Muscle of back (tissue), 13 donors: ENCODE results near the gene POFUT1. TPM values are rescaled to one million over a fixed set of nuclear protein-coding genes. Genes with fewer than 3 reads are reported as not detected.
"Not testable (repeated sequence)": the region's sequence is repeated elsewhere in the genome, so short reads cannot be mapped to it uniquely, and the experiment has no call there.

ENCODE experiments used
- DNase-seq, 3 donors: peaks; one replicate each; pipeline versions ENCODE4 v3.0.0 to v3.0.0-alpha.2; 2013
- long read RNA-seq, 9 donors: transcript quantifications; one replicate each; lab custom pipeline, GENCODE V29; 2026
- polyA plus RNA-seq, 10 donors: library from polyadenylated mRNA; unstranded; fragments of 120-200 nt; gene quantifications; one replicate each; pipeline ENCODE4 v1.2.1, GENCODE V29; 2013; ENCODE audit not compliant: insufficient read length in 10 of 10

The POFUT1 gene
- 10 to 100 TPM; 27.6 to 36.5 (median 29.8) TPM for polyA plus RNA-seq
- long read RNA-seq, donor 1, full-length matches to known transcripts: 11 of 11 reads
- long read RNA-seq, donor 1, partial matches to known transcripts: 0 of 11 reads
- long read RNA-seq, donor 1, other reads (novel, unspliced or antisense): 0 of 11 reads
- long read RNA-seq, donor 2, full-length matches to known transcripts: 5 of 5 reads
- long read RNA-seq, donor 2, partial matches to known transcripts: 0 of 5 reads
- long read RNA-seq, donor 2, other reads (novel, unspliced or antisense): 0 of 5 reads
- long read RNA-seq, donor 3: 0 reads
- long read RNA-seq, donor 4, full-length matches to known transcripts: 7 of 7 reads
- long read RNA-seq, donor 4, partial matches to known transcripts: 0 of 7 reads
- long read RNA-seq, donor 4, other reads (novel, unspliced or antisense): 0 of 7 reads
- long read RNA-seq, donor 5, full-length matches to known transcripts: 7 of 7 reads
- long read RNA-seq, donor 5, partial matches to known transcripts: 0 of 7 reads
- long read RNA-seq, donor 5, other reads (novel, unspliced or antisense): 0 of 7 reads
- long read RNA-seq, donor 6, full-length matches to known transcripts: 6 of 6 reads
- long read RNA-seq, donor 6, partial matches to known transcripts: 0 of 6 reads
- long read RNA-seq, donor 6, other reads (novel, unspliced or antisense): 0 of 6 reads
- long read RNA-seq, donor 7, partial matches to known transcripts: 0 of 1 reads
- long read RNA-seq, donor 7, other reads (novel, unspliced or antisense): 0 of 1 reads
- long read RNA-seq, donor 8, full-length matches to known transcripts: 4 of 4 reads
- long read RNA-seq, donor 8, partial matches to known transcripts: 0 of 4 reads
- long read RNA-seq, donor 8, other reads (novel, unspliced or antisense): 0 of 4 reads
- long read RNA-seq, donor 9: 0 reads

DNA sequence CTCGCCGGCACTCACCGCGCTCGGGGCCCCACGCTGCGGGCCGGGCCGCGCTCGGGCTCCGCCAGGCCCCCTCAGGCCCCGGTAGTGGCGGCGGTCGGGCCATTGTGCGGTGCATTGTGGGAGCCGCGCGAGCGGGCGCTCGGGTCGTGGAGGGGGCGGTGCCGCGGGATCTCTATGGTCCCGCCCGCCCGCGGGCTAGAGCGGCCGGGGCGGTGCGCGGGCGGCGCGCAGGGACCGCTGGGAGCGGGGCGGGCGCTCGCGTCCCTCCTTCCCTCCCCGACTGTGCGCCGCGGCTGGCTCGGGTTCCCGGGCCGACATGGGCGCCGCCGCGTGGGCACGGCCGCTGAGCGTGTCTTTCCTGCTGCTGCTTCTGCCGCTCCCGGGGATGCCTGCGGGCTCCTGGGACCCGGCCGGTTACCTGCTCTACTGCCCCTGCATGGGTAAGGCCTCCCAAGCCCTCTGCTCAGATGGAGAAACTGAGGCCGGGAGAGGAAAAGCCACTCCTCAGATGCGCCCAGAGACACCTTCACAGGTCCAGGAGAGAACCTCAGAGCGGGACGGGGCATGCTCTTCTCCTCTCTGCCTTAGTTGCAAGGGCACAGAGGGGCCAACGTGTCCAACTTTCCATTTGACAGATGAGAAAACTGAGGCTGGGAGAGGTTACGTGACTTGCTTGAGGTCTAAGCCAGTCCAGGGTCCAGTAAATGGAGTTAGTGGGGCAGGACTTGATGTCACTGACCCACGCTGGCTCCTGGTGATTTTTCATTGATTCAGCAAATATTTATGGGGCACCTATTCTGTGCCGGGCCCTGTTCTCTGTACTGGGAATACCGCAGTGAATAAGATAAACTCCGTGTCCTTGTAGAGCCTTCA, at the start of gene POFUT1, which contains the start of gene PLAGL2:
Gene POFUT1 (plus strand): TSS at position 255 of the 873 bp plus-strand sequence. CDS start 62 bp downstream, at position 317.
Gene PLAGL2 (minus strand): TSS at position 118 of the 873 bp plus-strand sequence. CDS start 5,565 bp downstream, outside the sequence.
- peak; percentile 90 to 95 (median 93) for DNase-seq

DNA sequence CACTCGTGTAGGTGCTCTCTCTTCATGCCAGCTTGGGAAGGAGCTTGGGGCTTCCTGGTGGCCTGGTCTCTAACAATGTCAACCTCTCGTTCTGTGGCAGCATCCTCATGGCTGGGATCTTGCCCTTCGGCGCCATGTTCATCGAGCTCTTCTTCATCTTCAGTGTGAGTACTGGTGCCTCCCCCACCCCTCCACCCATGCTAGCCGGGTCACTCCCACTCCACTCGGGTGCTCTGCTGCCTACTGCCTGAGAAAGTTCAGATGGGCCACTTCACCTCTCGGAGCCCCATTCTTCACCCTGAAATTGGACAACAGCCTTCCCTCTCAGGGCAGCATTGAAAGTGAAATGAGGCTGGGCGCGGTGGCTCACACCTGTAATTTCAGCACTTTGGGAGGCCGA, 49.3 kb upstream of the POFUT1 start:
- DNase-seq: no peak

DNA sequence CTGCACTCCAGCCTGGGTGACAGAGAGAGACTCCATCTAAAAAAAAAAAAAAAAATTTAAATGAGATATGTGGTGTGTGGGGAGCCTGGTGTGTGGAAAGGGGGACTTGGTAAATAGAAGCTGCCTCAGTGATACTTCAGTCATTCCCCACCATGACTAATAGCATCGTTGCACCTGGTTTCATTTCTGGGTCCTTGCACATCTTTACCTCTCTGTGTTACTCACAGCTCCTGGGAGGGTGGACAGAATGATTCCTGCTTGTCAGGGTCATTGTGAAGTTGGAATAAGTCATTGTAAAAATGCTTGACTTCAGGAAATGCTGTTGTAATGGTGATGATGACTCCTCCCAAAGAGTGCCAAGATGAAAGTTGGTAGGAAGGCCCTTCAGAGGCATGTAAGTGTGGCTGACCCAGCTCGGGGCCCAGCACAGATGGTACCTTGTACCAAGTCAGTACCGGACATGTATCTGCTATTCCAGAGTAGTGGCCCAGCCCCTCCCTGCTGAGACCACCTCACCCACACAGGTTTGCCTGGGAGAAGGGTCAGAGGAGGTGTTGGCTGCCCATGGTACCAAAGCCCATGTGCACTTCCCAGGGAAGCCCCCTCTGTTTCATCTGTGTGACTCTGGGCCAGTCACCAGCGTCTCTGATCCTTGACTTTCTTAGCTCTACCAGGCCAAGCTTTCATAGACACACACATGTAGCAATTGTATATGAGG, 48.6 kb upstream of the POFUT1 start:
- DNase-seq: no peak

DNA sequence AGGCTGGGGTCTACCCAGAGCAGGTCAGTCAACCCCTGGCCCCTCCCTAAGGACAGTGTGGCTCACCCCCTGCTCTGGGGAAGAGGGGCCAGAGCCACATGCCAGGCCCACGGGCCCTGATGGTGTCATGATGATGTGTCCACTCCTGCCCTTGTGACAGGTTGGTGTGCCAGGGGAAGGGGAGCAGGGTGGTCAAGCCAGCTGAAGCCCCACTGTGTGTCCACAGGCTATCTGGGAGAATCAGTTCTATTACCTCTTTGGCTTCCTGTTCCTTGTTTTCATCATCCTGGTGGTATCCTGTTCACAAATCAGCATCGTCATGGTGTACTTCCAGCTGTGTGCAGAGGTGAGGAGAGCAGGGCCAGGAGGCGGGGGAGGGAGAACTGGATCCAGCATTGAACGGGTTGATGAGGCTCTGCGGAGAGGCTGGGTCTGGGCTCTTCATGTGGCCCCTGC, 47.9 kb upstream of the POFUT1 start:
- no peak for DNase-seq

DNA sequence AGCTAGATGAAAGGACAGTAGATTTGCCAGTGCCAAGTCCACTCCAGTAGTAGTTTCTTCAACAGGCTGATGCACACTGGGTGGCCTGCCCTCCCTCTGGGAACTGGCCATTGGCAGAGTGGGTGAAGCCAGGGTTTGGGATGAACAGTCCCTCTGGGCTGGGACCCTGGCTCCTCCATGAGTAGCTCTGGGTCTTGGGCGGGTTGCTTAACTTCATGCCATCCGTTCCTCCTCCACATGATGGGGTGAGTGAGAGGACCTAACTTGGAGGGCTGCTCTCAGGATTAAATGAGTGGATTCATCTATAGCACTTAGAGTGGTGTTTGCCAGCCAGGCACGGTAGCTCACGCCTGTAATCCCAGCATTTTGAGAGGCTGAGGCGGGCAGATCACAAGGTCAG, 47.3 kb upstream of the POFUT1 start:
- no peak for DNase-seq

DNA sequence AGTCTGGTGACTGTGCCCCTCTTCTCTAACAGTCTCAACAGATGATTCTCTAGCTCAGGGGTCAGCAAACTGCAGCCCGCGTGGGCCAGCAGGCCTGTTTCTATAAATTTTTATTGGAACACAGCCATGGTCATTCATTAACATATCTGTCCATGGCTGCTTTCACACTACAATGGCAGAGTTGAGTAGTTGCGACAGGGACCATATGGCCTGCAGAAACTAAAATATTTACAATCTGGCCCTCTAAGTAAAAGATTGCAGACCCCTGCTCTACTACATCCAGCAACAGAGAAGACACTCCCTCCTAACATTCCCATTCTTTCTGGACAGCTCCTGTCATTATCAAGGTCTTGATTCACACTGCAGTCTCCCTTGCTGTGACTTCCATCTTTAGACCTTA, 45.3 kb upstream of the POFUT1 start:
- no peak for DNase-seq

DNA sequence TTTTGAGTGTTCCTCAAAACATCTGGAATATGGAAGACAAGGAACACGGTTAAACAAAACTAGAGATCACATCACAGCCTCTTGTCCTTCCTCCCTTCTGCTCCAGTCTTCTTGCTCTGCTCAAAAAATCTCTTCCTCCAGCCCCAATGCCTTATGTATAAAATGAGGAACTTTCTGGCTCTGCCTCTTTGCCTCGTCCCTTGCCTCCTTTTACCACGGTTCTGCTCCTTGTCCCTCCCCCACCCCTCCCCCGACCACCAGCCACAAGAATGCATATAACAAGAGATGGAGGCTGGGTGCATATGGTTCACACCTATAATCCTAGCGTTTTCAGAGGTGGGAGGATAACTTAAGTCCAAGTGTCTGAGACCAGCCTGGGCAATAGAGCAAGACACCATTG, 43.7 kb upstream of the POFUT1 start:
- no peak for DNase-seq

DNA sequence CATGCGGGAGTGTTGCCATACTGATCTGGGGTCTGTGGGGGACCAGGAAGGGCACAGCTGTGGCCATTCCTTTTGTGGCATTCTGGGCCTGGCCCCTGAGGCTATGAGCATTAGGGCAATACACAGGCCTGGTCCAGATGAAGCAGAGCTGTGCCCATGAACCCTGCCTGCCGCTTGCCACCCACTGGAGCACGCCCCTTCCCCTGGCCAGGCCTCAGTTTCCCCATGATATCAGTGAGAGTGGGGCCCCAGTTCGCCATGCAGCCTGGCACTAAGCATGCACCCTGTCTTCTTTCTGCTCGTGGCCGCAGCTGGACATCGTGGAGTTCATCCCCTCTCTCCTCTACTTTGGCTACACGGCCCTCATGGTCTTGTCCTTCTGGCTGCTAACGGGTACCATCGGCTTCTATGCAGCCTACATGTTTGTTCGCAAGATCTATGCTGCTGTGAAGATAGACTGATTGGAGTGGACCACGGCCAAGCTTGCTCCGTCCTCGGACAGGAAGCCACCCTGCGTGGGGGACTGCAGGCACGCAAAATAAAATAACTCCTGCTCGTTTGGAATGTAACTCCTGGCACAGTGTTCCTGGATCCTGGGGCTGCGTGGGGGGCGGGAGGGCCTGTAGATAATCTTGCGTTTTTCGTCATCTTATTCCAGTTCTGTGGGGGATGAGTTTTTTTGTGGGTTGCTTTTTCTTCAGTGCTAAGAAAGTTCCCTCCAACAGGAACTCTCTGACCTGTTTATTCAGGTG, 42.5 kb upstream of the POFUT1 start:
- no peak for DNase-seq

DNA sequence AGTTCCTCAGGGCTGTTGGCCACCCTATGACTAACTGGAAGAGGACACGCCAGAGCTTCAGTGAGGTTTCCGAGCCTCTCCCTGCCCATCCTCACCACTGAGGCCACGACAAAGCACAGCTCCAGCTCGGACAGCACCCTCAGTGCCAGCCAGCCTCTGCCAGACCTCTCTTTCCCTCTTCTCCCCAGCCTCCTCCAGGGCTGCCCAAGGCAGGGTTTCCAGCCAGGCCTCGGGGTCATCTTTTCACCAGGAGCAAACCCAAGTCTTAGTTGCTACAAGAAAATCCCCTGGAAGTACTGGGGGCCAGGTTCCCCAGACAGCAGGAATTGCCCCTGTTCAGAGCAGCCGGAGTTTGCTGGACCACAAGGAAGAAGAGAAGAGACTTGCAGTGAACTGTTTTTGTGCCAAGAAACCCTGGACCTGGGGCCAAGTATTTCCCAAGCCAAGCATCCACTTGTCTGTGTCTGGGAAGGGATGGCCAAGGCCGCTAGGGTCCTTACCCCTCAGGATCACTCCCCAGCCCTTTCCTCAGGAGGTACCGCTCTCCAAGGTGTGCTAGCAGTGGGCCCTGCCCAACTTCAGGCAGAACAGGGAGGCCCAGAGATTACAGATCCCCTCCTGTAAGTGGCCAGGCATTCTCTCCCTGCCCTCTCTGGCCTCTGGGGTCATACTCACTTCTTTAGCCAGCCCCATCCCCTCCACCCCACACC, 41.7 kb upstream of the POFUT1 start:
- no peak for DNase-seq

DNA sequence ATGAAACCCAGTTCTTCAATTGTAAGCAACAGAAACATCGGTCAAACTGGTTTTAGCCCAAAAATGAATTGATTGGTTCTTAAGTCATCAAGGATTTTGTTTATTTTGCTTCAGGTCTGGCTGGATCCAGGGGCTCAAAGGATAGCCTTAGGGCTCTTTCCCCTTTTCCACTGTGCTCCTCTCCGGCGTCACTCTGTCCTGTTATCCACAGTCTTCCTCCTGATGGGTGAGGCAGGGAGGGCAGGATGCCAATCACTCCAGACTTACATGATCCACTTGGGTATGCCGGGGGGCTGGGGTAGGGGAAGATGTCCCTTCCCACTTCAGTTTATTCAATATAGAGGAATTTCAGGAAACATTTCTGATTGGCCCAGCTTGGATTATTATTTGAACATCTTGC, 40.1 kb upstream of the POFUT1 start:
- DNase-seq: no peak

DNA sequence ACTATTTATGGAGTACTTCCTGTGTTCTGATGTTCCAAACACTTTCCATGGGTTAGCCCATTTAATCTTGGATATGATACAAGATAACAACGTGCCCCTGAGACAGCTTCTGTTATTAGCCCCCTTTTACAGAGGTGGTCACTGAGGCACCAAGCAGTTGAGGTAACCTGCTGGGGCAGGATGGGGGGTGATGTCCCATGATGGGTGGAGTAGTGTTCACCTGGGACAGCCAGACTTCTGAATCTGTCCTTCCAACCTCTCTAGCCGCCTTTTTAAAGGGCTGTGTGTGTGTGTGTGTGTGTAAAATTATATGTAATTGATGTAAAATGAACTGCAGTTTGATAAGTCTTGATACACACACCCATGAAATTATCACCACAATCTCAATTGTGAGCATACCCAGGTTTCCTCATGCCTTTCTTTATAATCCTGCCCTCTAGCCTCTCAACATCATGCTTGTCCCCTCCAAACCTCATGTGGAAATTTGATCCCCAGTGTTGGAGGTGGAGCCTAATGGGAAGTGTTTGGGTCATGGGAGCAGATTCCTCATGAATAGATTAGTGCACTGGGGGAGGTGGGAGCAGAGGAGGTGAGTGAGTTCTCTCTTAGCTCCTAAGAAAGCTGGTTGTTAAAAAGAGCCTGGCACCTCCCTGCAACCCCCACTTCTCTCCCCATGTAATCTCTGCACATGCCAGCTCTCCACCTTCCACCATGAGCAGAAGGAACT, 39.3 kb upstream of the POFUT1 start:
- DNase-seq: peak in 1 of 3 donors; percentile 7

DNA sequence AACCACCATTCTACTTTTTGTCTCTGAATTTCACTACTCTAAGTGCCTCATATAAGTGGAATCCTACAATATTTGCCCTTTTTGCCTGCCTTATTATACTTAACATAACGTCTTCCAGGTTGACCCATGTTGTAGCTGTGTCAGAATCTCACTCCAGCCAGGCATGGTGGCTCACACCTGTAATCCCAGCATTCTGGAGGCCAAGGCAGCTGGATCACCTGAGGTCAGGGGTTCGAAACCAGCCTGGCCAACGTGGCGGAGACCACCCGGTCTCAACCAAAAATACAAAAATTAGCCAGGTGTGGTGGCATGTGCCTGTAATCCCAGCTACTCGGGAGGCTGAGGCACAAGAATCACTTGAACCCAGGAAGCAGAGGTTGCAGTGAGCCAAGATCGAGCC, 30.0 kb upstream of the POFUT1 start:
- not testable (repeated sequence) for DNase-seq

DNA sequence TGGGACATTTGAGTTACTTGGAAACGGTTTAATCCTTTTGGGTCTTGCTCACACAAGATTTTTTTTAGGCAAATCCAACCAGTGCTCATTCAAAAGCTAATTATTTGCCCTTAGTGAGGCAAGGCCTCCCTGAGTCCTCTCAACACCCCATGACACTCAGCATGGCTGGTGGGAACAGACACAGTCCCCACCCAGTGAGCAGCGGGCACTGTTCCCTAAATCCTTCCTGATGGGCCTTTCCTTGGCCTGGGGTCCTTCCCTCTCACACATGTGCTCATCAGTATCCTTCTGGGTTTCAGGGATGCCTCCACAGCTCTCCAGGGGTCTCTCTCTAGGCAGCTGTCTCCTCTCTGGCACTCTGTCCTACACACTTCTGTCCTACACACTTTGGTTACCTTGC, 28.2 kb upstream of the POFUT1 start:
- DNase-seq: no peak

DNA sequence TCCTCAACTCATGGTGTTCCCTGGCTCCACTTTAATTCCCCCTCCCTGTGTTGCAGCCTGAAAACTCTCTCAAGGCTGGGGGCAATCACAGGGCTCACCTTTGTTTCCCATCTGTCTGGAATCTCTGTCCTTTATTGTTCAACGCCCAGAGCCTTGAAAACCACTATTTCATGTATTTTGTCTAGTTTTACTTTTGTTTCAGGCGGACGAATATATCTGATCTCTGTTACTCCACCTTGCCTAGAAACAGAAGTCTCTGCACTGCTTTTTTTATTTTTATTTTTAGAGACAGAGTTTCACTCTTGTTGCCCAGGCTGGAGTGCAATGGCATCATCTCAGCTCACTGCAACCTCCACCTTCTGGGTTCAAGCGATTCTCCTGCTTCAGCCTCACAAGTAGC, 27.7 kb upstream of the POFUT1 start:
- no peak for DNase-seq

DNA sequence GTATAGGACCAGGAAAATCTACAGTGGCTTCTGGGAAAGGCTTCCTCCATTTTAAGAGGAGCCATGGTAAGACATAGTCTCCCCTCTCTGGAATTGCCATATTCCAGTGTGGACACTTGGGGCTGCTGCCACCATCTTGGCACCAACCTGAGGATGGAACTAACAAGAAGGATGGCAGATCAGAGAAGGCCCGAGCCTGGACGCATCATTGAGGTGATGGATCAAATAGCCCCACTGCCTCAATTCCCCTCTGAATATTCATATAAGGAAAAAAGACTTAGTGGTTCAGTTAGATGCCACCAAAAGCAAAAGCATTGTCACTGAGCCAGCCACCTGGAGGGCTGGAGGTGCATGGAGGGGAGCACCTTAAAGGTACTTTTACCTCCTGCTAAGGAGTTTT, 26.1 kb upstream of the POFUT1 start:
- DNase-seq: no peak

DNA sequence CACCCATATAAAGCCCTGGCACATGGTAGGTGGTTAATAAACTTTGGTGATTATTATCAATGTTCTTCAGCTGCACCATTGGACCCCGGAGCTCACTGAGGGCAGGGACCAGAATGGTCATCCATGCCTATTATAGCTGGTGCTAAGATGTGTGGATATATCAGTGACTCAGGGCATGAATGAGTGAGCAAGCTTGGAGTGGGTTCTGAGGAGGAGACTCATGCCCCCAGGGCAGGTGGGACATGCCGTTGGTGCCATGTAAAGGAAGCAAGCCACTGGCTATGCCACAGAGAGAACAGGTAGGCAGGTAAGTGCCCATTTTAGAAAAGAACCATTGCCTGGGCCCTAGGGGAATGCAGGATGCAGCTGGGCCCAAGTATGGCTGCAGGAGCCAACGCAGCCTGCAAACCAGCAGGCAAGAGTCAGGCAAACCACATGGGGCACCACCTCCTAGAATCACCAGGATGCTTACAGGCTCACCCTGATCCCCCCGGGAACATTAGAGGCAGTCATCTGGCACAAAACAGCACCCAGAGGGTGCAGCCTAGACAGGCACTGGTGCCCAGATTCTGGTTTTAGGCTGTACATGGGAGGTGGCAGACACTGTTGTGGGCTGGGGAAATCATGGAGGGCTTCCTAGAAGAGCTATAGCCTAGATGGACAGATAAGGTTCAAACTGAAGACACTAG, 23.6 kb upstream of the POFUT1 start:
- no peak for DNase-seq

DNA sequence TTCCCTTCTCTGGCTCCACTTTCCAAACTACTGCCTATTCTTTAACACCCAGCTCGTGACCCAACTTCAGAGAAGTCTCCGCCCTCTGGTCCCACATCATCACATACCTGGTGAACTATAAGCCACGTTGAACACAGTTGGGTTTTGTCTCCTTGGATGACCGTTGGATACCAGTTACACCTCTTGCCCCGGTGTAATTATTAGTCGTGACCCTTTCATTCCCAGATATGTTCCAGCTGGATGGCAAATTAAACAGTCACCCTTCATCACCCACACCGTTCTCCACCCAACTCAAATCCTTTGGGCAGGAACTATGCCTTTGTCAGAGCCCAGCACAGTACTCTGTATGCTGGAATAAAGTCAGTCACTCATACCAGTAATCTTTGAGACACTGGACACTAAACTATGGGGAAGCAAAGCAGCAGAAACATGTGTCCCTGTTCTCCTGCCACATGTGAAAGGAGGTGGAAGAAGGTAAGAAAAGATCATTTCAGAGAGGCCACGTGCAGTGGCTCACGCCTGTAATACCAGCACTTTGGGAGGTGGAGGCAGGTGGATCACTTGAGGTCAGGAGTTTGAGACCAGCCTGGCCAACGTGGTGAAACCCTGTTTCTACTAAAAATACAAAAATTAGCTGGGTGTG, 22.6 kb upstream of the POFUT1 start:
- no peak for DNase-seq

DNA sequence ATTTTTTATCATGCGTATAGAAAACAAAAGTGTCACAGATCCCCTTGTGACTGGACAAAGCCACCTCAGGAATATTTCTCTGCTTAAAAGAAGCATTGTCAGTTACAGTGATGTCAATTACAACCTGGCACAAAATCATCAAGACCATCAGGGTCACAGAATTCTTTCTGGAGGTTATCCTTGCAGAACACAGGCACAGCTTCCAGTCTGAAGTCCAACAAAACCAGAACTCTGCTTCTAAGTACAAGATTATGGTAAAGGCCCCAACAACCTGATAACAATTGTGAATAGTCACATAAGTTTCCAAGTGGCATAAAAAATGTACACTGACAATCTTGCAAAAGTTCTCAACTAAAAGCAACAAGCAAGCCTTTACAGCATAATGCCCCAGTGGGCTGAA, 21.2 kb upstream of the POFUT1 start:
- no peak for DNase-seq
